HG03039 (cell line): Measurements from ENCODE around the gene TTC23.
"Not testable (repeated sequence)": the region's sequence is repeated elsewhere in the genome, so short reads cannot be mapped to it uniquely, and the experiment has no call there.

ENCODE experiments used
- ATAC-seq: cut with Tn5 transposase; IDR thresholded peaks from one replicate; pipeline ENCODE4 v1.9.1; 2021; ENCODE audit warnings: mild to moderate bottlenecking, moderate library complexity; ENCODE audit not compliant: unreplicated experiment

The TTC23 gene

GRCh38 chr15:99250494-99250856 lies 1.1 kb upstream of the TTC23 start:
- ATAC-seq, result no peak

GRCh38 chr15:99250001-99250400 lies 620 bp upstream of the TTC23 start:
- ATAC-seq, result no peak

- ATAC-seq, result no peak
Measured at GRCh38 chr15:99248000-99248715, 1.2 kb downstream of the TTC23 start.

GRCh38 chr15:99247062-99247461 lies 2.3 kb downstream of the TTC23 start:
- ATAC-seq, result no peak

- no peak for ATAC-seq
Measured at GRCh38 chr15:99244306-99244705, 5.1 kb downstream of the TTC23 start.

GRCh38 chr15:99241752-99242151 lies 7.6 kb downstream of the TTC23 start:
- ATAC-seq, result no peak

- peak; percentile 96 for ATAC-seq
Measured at GRCh38 chr15:99239545-99240198, 9.7 kb downstream of the TTC23 start.

- no peak for ATAC-seq
Measured at GRCh38 chr15:99238849-99239248, 10.5 kb downstream of the TTC23 start.

- ATAC-seq, result not testable (repeated sequence)
Measured at GRCh38 chr15:99234160-99234559, 15.2 kb downstream of the TTC23 start.

- no peak for ATAC-seq
Measured at GRCh38 chr15:99232740-99233139, 16.6 kb downstream of the TTC23 start.

GRCh38 chr15:99230867-99231266 lies 18.5 kb downstream of the TTC23 start:
- ATAC-seq, result no peak

GRCh38 chr15:99228120-99228770 lies 21.1 kb downstream of the TTC23 start:
- ATAC-seq, result no peak

GRCh38 chr15:99226802-99227201 lies 22.6 kb downstream of the TTC23 start:
- ATAC-seq, result no peak

- no peak for ATAC-seq
Measured at GRCh38 chr15:99224372-99225214, 24.8 kb downstream of the TTC23 start.

- no peak for ATAC-seq
Measured at GRCh38 chr15:99213187-99213811, 36.1 kb downstream of the TTC23 start.

GRCh38 chr15:99212406-99212805 lies 37.0 kb downstream of the TTC23 start:
- no peak for ATAC-seq

GRCh38 chr15:99211926-99212325 lies 37.5 kb downstream of the TTC23 start:
- ATAC-seq, result no peak

- ATAC-seq, result no peak
Measured at GRCh38 chr15:99210334-99210733, 39.0 kb downstream of the TTC23 start.

GRCh38 chr15:99209326-99209725 lies 40.1 kb downstream of the TTC23 start:
- ATAC-seq, result no peak

GRCh38 chr15:99207672-99208071 lies 41.7 kb downstream of the TTC23 start:
- no peak for ATAC-seq

- no peak for ATAC-seq
Measured at GRCh38 chr15:99202176-99202552, 47.2 kb downstream of the TTC23 start.
